Transverse colon (tissue), 4 donors: ENCODE data around the gene TXNDC8.

Experiments
- CTCF ChIP-seq, 5 experiments: fragments of 200-600 bp in 3 of 5; fragments of 450-650 bp in 2 of 5; sonication (generic) in 3 of 5; IDR thresholded peaks; 1 replicate in 2 of 5; 2 replicates in 3 of 5; pipeline ENCODE4 v1.5.1; 2016 to 2017; ENCODE audit warnings: antibody characterized with exemption in 5 of 5, inconsistent platforms in 3 of 5, mild to moderate bottlenecking in 2 of 5, moderate library complexity in 1 of 5
- EP300 ChIP-seq: sonication (generic); formaldehyde crosslinking; IDR thresholded peaks from one replicate; pipeline ENCODE4 v1.6.1; 2017; ENCODE audit warnings: antibody characterized with exemption, low read depth
- POLR2AphosphoS5 ChIP-seq, 3 donors: sonication (generic); formaldehyde crosslinking; IDR thresholded peaks; one replicate each; pipeline ENCODE4 v1.6.1; 2016; ENCODE audit warnings: antibody characterized with exemption in 3 of 3

DNA sequence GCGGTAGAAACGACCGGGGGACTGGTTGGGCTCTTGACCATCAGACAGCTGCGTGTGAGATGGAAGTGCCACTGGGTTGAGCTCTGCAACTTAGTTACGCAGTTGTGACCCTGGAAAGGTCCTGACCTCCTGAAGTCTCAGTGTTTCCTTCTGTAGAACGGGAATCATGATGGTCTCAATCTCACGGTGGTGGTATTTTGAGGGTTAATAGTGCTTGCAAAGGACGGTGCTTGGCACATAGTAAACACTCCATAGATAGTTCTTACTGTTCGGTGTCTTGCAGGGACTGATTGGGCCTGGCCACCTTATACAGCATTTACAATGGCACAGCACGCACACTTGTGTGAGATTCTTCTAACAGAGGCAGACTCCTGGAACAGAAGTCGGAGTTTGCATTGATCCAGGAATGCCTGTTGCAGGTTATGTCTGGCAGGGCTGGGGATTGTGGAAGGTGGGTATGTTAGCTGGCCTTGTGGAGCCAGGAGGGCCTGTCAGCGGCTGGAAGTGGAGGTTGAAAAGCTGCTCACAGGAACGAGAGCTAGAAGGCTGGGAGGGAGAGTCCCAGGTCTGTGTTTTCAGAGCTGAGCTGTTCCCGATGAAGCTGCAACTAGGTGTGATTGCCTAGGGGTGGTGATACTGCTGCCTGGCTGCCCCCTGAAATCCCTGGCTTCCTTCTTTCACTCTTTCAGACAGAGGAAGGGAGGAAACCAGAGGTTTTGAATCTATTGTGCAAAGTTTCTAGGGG is 80.4 kb downstream of the TXNDC8 start:
- TF ChIP-seq POLR2AphosphoS5 (IDR thresholded peaks at IDR 0.05) (no peak), EP300 (no peak), CTCF (IDR thresholded peaks at IDR 0.05) (no peak)
